HG03039 (cell line): Measurements from ENCODE around the gene NFKBIZ.
"Not testable (repeated sequence)": the region's sequence is repeated elsewhere in the genome, so short reads cannot be mapped to it uniquely, and the experiment has no call there.

Experiments
- ATAC-seq: cut with Tn5 transposase; IDR thresholded peaks from one replicate; pipeline ENCODE4 v1.9.1; 2021; ENCODE audit warnings: mild to moderate bottlenecking, moderate library complexity; ENCODE audit not compliant: unreplicated experiment

NFKBIZ gene

GRCh38 chr3:101850246-101851051 lies 1.1 kb downstream of the NFKBIZ start:
- ATAC-seq = no peak

- no peak for ATAC-seq
Observed at GRCh38 chr3:101851072-101851770, 1.9 kb downstream of the NFKBIZ start.

- no peak for ATAC-seq
Observed at GRCh38 chr3:101851850-101852714, 2.8 kb downstream of the NFKBIZ start.

GRCh38 chr3:101852983-101853840 lies 3.9 kb downstream of the NFKBIZ start:
- no peak for ATAC-seq

- no peak for ATAC-seq
Observed at GRCh38 chr3:101853982-101854381, 4.7 kb downstream of the NFKBIZ start.

- no peak for ATAC-seq
Observed at GRCh38 chr3:101854608-101855304, 5.4 kb downstream of the NFKBIZ start.

- ATAC-seq = no peak
Observed at GRCh38 chr3:101857301-101857741, 8.0 kb downstream of the NFKBIZ start.

GRCh38 chr3:101858464-101859030 lies 9.2 kb downstream of the NFKBIZ start:
- ATAC-seq = no peak

GRCh38 chr3:101859882-101860448 lies 10.7 kb downstream of the NFKBIZ start:
- no peak for ATAC-seq

GRCh38 chr3:101861212-101861788 lies 12.0 kb downstream of the NFKBIZ start:
- no peak for ATAC-seq

- no peak for ATAC-seq
Observed at GRCh38 chr3:101861789-101862415, 12.6 kb downstream of the NFKBIZ start.

- no peak for ATAC-seq
Observed at GRCh38 chr3:101862416-101863165, 13.3 kb downstream of the NFKBIZ start.

GRCh38 chr3:101864926-101865325 lies 15.6 kb downstream of the NFKBIZ start:
- ATAC-seq = not testable (repeated sequence)

- no peak for ATAC-seq
Observed at GRCh38 chr3:101865751-101866509, 16.6 kb downstream of the NFKBIZ start.

GRCh38 chr3:101867511-101867910 lies 18.2 kb downstream of the NFKBIZ start:
- ATAC-seq = no peak

- no peak for ATAC-seq
Observed at GRCh38 chr3:101867996-101868395, 18.7 kb downstream of the NFKBIZ start.
